AG20443 (cell line): ENCODE measurements around the gene TSHR.
"Not testable (repeated sequence)": the region's sequence is repeated elsewhere in the genome, so short reads cannot be mapped to it uniquely, and the experiment has no call there.

Experiments used
- DNase-seq: peaks from one replicate; pipeline ENCODE4 v3.0.0; 2012; ENCODE audit warnings: low spot score, mixed read lengths

TSHR gene

DNA sequence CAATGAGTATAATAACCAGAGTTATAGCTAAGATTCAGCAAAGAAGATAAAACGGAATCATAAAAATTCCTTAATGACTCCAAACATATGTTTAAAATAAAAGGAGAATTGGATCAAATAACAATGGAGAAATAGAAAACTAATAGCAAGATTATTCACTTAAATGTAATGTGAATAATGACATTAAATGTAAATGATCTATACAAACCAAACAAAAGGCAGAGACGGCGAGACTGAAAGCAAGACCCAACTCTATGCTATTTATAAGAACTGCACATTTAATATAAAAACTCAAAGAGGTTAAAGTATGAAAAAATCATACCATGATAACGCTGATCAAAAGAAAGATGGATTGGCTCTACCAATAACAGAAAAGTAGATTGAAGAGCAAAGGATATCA, 3.9 kb upstream of the TSHR start:
- DNase-seq: no peak

GRCh38 chr14:80953211-80953610, 2.2 kb upstream of the TSHR start:
- not testable (repeated sequence) for DNase-seq

DNA sequence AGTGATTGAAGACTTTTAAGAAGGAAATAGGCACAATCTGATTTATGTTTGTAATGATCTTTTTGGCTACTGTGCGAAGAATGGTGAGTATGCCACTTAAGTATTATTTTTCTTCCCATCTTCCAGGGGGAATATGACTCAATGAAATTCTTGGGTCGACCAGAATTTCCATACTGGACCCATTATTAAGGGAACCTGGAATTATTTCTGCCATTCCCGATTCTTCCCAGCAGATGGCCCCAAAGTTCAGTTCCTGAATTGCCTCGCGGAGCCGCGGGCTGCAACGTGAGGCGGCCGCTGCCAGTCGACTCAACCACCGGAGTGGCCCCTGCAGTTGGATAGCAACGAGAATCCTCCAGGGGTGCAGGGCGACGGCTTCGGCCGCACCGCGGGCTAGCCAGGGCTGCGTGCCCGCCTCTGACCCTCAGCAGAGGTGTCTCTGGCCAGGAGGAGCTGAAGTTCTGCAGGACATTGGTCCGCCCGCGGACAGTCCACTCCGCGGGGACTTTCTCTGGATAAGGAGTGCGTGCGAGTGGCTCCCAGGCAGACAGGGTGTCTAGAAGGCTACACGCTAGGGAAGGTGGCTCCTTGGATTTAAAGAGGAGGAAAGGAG, 628 bp upstream of the TSHR start:
- peak; percentile 89 for DNase-seq

DNA sequence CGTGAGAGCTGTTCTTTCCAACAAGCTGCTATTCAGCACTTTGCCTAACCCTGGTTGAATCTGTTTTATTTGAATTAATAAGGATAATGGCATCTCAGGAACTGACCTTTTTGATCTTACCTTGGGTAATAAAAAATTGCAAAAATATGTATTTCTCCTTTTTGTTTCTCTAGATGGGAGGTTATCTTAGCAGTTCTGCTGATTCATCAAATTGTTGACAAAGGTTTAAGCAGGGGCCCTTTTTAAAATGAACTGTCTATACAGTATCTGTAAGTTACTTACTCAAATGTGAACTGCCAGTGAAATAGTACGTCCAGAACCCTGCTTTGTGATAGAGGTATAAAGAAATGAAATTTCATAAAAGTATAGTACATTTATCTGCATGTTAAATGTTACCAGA, 681 bp downstream of the TSHR start:
- no peak for DNase-seq

- DNase-seq: no peak
Measured at GRCh38 chr14:80956922-80957321, 1.5 kb downstream of the TSHR start.

- no peak for DNase-seq
Measured at GRCh38 chr14:80957613-80958012, 2.2 kb downstream of the TSHR start.

DNA sequence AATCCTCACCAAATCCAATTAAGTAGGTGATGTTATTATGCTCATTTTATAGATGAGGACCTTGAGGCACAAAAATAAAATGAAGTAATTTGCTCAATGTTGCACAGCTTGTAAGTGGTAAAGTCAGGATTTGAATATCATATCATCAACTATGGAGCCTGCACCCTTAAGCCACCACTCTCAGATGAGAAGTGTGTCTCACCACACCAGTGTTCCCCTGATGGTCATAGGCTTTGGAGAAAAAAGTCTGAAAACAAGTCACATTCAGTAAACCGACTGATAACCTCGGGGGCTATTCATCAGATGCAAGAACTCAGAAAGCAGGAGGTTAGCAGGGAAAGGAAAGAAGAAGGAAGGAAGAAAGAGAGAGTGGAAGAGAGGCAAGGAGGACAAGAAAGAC, 2.8 kb downstream of the TSHR start:
- no peak for DNase-seq

- no peak for DNase-seq
Measured at GRCh38 chr14:80958939-80959338, 3.5 kb downstream of the TSHR start.

GRCh38 chr14:80959496-80959895, 4.1 kb downstream of the TSHR start:
- DNase-seq: no peak

GRCh38 chr14:80965037-80965436, 9.6 kb downstream of the TSHR start:
- no peak for DNase-seq

- no peak for DNase-seq
Measured at GRCh38 chr14:80973931-80974641, 18.7 kb downstream of the TSHR start.

DNA sequence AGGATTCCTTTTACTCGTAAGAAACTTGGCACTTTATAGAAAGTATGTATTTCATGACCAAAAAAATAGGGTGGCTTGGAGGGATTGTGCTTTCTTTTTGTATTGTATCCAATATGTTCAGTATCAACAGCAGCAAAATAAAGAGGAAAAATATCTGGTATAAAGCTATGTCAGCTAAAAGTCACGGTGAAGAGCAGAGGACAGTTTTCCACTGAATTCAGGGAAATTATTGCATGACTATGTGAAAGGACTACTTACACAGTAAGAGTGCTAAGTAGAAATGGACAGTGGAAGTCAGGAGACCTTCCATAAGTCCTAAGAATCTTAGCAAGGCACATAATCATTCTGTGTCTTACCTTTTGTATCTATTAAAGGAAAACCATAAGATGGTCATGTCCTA, 19.3 kb downstream of the TSHR start:
- no peak for DNase-seq

DNA sequence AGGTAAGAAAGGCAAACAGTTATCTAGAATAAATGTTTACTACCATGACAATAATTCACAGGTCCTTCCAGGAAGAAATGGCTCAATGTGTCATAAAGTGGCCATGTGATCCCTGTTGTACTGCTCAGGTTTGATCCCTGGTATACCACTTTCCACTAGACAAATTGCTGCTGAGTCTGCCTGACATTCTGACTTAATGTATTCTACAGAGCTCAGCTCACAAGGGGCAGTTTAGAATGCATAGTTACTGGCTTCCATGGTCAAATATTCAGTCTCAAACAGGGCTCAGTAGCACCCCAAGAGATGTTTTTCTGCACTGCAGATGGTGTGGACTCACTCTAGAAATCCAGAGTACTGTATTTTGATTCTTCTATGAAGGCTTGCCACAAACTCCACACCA, 21.8 kb downstream of the TSHR start:
- DNase-seq: no peak

GRCh38 chr14:80978403-80978802, 23.0 kb downstream of the TSHR start:
- no peak for DNase-seq

GRCh38 chr14:80979951-80980350, 24.5 kb downstream of the TSHR start:
- DNase-seq: no peak

GRCh38 chr14:80981156-80981555, 25.7 kb downstream of the TSHR start:
- no peak for DNase-seq

- no peak for DNase-seq
Measured at GRCh38 chr14:80981673-80982072, 26.3 kb downstream of the TSHR start.

DNA sequence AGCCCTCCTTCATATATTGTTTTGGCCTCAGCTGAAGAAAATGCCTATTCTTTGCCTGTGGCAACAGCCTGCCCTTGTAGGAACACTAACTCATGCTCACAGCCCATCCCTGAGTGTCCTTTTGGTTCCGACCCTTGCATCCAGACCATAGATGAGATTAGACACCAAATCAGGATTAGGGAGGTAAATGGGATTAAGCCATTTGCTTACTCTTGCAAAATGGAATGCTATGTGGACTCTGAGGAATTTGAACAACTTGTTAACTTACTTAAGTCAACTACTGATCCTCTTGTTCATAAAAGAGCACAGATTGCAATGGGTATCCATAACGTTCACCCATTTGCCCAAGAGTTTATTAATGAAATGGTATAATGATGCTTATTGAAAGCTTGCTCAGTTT, 27.3 kb downstream of the TSHR start:
- no peak for DNase-seq

DNA sequence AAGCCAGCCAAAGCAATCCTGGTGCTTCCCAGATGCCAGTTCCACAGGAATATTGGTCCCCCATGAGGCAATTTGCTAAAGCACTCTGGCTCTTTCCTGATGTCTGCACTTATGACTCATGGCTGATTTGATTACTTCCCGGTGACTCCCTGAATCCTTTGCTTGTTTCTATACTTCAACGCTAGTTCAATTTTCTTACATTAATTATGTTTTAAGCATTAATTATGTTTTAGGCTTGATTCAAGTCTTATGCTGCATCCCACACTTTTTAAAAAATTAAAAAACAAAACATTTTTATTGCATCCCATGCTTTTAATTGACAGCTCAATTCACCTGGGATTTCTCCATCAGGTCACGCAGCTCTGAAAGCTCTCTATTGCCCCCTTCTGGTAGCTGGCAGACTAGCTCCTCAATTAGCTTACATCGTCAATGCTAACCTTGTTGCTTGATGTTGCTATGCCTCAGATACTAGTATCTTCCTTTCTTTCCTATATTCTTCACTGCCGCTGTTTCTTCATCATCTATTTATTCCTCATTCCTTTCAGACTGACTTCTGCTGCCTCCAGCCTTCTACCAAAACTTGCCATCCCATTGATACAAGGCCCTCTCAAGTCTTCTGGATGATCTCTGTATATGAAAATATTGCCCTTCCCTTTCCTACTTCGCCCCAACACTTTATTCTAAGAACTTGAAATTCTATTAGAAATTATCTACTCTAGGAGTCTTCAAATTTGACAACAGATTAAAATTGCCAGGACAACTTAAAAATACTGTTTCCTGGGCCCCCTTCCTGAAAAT, 32.0 kb downstream of the TSHR start:
- peak; percentile 79 for DNase-seq

GRCh38 chr14:80988192-80988591, 32.8 kb downstream of the TSHR start:
- no peak for DNase-seq

DNA sequence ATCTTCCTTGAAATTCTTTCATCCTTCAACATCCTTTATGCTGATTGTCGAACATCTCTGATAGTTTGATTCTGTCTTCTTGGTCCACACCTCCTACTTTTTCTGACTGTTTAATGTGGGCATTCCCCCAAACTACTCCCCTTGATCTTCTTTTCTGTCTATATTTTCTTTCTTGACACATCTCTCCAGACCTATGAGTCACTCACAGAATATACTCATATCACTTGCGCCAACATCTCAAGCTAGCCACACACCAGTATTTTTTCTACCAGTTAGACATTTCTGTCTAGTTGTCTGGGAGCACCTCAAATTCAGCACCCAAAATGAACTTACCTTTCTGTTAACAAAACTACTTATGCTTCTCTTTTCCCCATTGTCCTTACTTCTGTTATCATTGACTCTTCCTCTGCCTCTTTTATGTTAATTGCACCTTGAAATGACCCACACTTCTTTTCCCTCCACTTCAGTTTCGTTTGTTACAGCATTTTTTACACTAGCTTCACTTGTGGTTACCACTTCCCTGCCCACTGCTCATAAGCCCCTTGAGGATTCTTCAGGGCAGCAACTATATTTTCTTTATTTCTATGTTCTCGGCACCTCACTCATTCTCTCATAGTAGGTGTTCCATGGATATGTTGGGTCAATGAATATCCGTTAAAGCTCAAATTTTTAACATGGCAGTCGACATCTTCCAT, 33.5 kb downstream of the TSHR start:
- DNase-seq: no peak

GRCh38 chr14:80992580-80992979, 37.2 kb downstream of the TSHR start:
- no peak for DNase-seq
